NOMO-1 treated with DMSO at 0.1 percent for 48 hours (cell line): Measurements from ENCODE around the gene NUPR1.
A peak's percentile ranks its signal among the peaks of the same experiment; 100 is the strongest.
"Not testable (repeated sequence)": the region's sequence is repeated elsewhere in the genome, so short reads cannot be mapped to it uniquely, and the experiment has no call there.

Experiments
- DNase-seq: peaks from one replicate; lab custom pipeline; 2025; ENCODE audit not compliant: unreplicated experiment; lab: John Stamatoyannopoulos, UW

Gene NUPR1

GRCh38 chr16:28555561-28555960 lies 16.8 kb upstream of the NUPR1 start:
- no peak for DNase-seq

GRCh38 chr16:28554634-28555423 lies 16.1 kb upstream of the NUPR1 start:
- DNase-seq, result no peak

GRCh38 chr16:28553776-28554633 lies 15.2 kb upstream of the NUPR1 start, which contains the start of gene SGF29:
SGF29 (plus strand) TSS chr16:28553920; CDS start chr16:28581070, 27,150 bp downstream.
- DNase-seq, result peak; percentile 92

DNA sequence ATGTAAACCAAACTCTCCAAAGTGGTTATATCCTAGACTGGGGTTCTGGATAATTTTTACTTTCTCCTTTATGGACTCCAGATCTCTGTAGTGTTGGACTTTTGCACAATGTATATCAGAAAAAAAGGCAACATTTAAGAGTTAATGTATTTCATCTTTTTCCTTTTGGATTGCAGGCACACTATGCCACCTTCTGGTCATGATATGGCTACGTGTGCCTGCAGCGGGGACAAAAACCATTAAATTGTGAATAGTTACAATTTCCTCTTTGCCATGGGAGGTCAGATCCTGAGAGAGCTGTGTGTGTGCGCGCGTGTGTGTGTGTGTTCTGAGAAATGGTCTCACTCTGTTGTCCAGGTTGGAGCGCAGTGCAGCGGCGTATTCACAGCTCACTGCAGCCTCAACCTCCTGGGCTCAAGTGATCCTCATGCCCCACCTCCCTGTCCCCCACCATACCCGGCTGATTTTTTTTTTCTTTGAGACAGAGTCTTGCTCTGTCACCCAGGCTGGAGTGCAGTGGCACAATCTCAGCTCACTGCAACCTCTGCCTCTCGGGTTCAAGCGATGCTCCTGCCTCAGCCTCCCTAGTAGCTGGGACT lies 10.6 kb upstream of the NUPR1 start:
- peak; percentile 87 for DNase-seq

DNA sequence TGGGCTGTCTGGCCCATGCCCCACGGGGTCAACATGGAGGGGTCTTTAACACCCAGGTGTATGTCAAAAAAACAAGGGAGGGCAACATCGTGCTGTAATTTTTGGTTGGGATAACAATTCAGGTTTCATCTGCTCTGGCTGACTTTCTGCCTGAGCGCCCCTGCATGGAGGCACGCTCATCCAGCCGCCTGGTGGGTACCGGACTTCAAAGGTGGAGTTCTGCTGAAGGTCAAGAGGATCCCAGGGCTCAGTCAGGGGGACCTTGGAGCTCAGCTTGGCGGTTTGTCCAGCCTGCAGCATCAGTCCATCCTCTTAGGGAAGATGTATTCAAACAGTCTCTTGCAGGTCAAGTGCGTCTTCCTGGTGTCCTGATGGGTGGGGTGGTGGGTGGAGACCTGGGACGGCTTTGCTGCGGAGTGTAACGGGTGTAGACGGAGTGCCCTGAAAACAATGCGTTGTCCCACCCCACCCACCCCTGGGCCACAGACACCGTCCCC lies 9.6 kb upstream of the NUPR1 start:
- no peak for DNase-seq

- DNase-seq, result no peak
Observed at GRCh38 chr16:28546626-28547025, 7.9 kb upstream of the NUPR1 start.

DNA sequence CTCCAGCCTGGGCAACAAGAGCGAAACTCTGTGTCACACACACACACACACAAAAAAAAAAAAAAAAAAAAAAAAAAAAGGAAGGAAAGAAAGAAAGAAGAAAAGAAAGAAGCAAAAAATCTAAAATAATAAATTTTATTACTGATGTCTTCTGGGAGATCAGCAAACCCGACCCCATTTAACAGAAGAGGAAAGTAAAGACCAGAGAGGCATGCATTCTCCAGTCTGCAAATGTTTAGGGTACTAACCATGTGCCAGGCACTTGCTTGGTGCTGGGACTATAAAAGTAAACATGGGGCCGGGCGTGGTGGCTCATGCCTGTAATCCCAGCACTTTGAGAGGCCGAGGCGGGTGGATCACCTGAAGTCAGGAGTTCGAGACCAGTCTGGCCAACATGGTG lies 7.2 kb upstream of the NUPR1 start:
- not testable (repeated sequence) for DNase-seq

DNA sequence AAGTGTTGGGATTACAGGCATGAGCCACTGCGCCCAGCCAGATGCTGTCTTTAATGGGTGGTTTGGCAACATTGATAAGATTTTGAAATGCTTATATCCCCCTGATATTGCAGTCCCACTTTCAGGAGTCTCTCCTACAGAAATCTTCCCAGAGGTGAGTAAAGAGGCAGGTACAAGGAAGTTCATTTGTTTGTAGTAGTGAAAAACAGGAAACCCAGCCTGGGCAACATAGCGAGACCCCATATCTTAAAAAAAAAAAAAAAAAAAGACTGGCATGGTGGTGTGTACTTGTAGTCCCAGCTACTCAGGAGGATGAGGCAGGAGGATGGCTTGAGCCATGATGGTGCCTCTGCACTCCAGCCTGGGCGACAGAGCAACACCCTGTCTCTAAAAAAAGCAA lies 6.2 kb upstream of the NUPR1 start:
- DNase-seq, result no peak

GRCh38 chr16:28543072-28543471 lies 4.3 kb upstream of the NUPR1 start:
- peak; percentile 96 for DNase-seq

DNA sequence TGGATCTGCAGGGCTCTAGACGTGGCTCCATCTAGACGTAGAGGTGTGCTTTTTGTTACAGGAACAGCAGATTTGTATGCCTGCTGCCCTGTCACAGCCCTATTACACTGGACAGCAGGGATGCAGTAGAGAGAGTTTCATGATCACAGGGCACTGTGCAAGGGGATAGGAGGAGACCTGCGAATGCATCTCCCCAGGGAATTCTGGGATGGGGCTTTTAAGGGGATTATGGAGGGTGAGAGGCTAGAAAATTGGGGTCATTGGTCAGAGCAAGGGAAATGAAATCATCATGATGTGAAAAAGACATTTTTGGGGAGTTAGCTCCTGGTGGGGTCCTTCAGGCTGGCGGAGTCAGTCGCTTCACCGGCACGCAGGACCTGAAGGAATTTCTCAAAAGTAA lies 3.9 kb upstream of the NUPR1 start:
- DNase-seq, result no peak

GRCh38 chr16:28540346-28540745 lies 1.6 kb upstream of the NUPR1 start:
- DNase-seq, result no peak

GRCh38 chr16:28537964-28538732 lies 626 bp downstream of the NUPR1 start:
- no peak for DNase-seq

- DNase-seq, result no peak
Observed at GRCh38 chr16:28537076-28537475, 1.7 kb downstream of the NUPR1 start.

DNA sequence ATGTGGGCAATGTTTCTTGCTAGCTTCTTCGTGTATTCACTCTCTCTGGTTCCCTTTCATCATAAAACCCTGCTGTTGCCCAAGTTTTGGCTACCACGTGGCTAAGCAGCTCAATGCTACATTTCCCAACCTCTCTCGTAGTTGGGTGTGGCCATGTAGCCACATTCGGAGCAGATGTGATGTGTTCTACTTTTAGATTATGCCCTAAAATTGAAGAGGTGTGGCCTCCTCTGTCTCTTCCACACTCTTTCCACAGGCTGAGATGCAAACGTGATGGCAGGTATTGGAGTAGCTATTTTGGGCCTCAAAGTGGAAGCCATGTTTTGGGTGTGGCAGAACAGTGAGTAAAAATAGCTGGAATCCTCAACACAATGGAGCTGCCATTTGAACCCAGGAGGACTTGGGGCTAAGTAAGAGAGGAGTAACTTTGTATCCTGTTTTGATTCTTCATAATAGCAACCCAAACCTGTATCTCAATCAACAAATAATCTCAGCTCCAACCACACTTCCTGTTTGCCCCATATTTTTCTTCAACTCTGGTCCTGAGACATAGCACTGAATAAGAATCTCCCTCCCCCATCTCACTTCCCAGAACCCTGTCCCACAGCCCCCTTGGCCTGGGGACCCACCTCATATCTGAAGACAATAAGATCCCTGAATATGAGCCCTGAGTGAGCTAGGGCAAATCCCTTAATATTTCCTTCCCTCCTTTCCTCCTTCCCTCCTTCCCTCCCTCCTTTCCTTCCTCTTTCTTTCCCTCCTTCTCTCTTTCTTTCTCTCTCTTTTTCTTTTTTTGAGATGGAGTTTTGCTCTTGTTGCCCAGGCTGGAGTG lies 4.0 kb downstream of the NUPR1 start:
- DNase-seq, result peak; percentile 99

GRCh38 chr16:28532940-28533647 lies 5.7 kb downstream of the NUPR1 start:
- no peak for DNase-seq

GRCh38 chr16:28531777-28532744 lies 6.7 kb downstream of the NUPR1 start:
- peak; percentile 23 for DNase-seq

DNA sequence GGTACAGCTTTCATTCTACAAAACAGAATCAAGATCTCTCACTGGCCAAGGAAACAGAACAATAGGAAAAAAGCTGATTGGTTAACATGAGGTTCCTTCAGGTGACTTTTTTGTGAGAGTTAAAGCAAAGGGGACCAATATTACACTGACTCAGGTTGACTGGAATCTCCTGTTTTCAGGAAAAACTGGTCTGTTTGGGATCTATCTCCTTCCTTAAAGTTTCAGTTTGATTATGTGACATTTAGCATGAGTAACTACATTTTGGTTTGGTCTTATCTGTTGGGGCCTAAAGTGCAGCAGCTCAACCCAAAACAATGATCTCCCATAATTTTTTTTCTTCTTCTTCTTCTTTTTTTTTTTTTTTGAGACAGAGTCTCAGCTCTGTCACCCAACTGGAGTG lies 9.7 kb downstream of the NUPR1 start:
- DNase-seq, result no peak

DNA sequence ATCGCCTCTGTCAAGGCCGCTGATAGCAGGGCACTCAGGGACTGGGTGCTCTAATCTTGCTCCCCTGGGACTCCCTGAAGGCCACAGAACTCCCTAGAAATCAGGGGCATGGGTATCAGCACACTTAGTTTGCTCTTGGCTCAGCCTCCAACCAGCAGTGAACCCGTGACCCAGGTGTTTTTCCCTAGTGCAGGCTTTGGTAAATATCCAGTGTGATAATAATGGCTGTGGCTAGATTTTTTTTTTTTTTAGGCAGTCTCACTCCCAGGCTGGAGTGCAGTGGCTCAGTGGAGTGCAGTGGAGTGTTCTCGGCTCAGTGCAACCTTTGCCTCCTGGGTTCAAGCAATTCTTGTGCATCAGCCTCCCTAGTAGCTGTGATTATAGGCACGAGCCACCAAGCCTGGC lies 10.3 kb downstream of the NUPR1 start:
- no peak for DNase-seq
